ENCODE measurements around the gene DAB1. TPM values are rescaled to one million over a fixed set of nuclear protein-coding genes. Genes with fewer than 3 reads are reported as not detected.

The DAB1 gene
- total RNA-seq, 3 donors from 2014 or later (not counting 1 experiment from before 2014, with no cell fraction given), result 0.41 TPM; not detected in 2

DNA sequence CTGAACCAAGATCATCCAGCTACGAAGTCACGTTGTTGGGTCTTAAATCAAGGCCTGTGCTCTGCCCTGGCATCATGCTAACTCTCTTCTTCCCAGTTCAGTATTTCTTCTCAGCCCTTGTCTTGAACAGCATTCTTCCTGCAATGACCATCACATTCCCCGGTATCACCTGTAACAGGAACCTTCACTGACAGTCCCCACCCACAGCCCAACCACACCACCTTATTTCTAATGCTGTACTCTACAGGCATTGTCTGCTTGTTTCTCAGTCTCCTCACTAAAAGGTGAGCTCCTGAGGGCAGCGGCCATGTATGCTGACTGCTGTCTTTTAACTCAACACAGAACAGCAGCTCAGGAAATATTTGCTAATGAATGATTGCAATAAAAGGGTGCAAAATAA lies 54.0 kb downstream of the DAB1 start:
- no peaks in the 10 kb centered on the region for H3K4me1 Mint-ChIP-seq
- H3K9me3 ChIP-seq (ENCODE audit: control insufficient read depth, insufficient read depth, low read length), result peaks cover 8% of the 10 kb centered on the region
- H3K9me3 Mint-ChIP-seq, result peaks cover 4 to 5% of the 10 kb centered on the region in 2 donors
- no peak for ATAC-seq
- no peaks in the 10 kb centered on the region for H3K27me3 ChIP-seq (ENCODE audit: control insufficient read depth, insufficient read depth, low read length)
- peaks cover 0 to 3% of the 10 kb centered on the region in 2 donors for H3K27me3 Mint-ChIP-seq (ENCODE audit: low read depth in 2 of 2)
- H3K27ac ChIP-seq (ENCODE audit: low read length), result no peak overlapping the region
- H3K4me1 ChIP-seq (ENCODE audit: control insufficient read depth, insufficient read depth, low read length), result no peaks in the 10 kb centered on the region
- intact Hi-C loops (cut with micrococcal nuclease), result no loop called here
- TF ChIP-seq, protein P1, sequence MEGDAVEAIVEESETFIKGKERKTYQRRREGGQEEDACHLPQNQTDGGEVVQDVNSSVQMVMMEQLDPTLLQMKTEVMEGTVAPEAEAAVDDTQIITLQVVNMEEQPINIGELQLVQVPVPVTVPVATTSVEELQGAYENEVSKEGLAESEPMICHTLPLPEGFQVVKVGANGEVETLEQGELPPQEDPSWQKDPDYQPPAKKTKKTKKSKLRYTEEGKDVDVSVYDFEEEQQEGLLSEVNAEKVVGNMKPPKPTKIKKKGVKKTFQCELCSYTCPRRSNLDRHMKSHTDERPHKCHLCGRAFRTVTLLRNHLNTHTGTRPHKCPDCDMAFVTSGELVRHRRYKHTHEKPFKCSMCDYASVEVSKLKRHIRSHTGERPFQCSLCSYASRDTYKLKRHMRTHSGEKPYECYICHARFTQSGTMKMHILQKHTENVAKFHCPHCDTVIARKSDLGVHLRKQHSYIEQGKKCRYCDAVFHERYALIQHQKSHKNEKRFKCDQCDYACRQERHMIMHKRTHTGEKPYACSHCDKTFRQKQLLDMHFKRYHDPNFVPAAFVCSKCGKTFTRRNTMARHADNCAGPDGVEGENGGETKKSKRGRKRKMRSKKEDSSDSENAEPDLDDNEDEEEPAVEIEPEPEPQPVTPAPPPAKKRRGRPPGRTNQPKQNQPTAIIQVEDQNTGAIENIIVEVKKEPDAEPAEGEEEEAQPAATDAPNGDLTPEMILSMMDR (IDR thresholded peaks at IDR 0.05), result no peak
- no peaks in the 10 kb centered on the region for H3K36me3 Mint-ChIP-seq
- no peak overlapping the region for H3K4me3 ChIP-seq (ENCODE audit: low read length)
- no peak for DNase-seq
- 89% methylated on average over 3 of the region's 4 CpGs for WGBS (ENCODE audit: insufficient coverage)
- H3K36me3 ChIP-seq (ENCODE audit: control insufficient read depth, insufficient read depth, low read length), result no peaks in the 10 kb centered on the region
- H3K27ac Mint-ChIP-seq, result no peak overlapping the region
- no peak overlapping the region for H3K4me3 Mint-ChIP-seq

DNA sequence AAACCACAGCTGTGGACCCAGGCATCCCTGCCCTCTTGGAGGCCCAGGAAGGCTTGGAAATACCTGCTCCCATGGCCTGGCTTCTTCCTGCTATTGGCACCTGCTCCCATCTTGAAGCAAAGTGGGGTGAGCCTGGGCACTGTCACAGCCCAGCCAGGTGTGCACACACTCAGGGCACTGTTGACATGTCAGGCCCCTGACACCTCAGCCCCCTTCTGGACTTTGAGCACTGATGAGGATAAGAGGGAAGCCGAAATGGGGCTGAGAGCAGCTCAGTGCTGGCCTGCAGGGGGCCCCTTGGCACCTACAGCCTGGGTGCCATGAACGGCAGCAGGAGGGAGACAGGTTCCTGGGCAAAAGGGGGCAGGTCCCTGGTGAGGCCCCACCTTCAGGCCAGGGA lies 55.9 kb downstream of the DAB1 start:
- no peaks in the 10 kb centered on the region for H3K27me3 ChIP-seq (ENCODE audit: control insufficient read depth, insufficient read depth, low read length)
- peaks cover 4 to 5% of the 10 kb centered on the region in 2 donors for H3K9me3 Mint-ChIP-seq
- WGBS (ENCODE audit: insufficient coverage), result 84% methylated on average over 2 of the region's 2 CpGs
- TF ChIP-seq, protein P1 (IDR thresholded peaks at IDR 0.05), result no peak
- peaks cover 8% of the 10 kb centered on the region for H3K9me3 ChIP-seq (ENCODE audit: control insufficient read depth, insufficient read depth, low read length)
- H3K4me3 Mint-ChIP-seq, result no peak overlapping the region
- H3K27ac ChIP-seq (ENCODE audit: low read length), result no peak overlapping the region
- intact Hi-C loops (cut with micrococcal nuclease), result no loop called here
- H3K4me1 ChIP-seq (ENCODE audit: control insufficient read depth, insufficient read depth, low read length), result no peaks in the 10 kb centered on the region
- ATAC-seq, result no peak
- H3K27me3 Mint-ChIP-seq (ENCODE audit: low read depth in 2 of 2), result peaks cover 0 to under 1% of the 10 kb centered on the region in 2 donors
- H3K4me1 Mint-ChIP-seq, result no peaks in the 10 kb centered on the region
- no peaks in the 10 kb centered on the region for H3K36me3 Mint-ChIP-seq
- H3K27ac Mint-ChIP-seq, result no peak overlapping the region
- no peak overlapping the region for H3K4me3 ChIP-seq (ENCODE audit: low read length)
- no peaks in the 10 kb centered on the region for H3K36me3 ChIP-seq (ENCODE audit: control insufficient read depth, insufficient read depth, low read length)
- DNase-seq, result no peak

DNA sequence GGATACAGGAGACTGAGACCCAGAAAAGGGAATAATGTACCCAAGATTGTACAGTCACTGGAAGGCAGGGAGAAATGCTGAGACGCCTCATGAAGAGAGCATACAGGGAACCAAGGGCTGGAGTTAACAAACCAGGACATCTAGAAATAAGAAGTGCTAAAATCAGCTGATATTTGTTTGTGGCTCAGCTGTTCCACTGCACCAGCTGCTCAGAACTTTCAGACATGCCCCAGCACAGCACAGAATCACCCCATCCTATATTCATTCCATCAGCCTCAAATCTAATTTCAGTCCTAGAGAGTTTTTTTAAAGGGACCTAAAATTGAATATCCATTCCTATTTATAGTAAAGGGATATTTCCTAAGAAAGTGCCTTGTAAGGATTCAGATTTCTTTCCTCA lies 60.2 kb downstream of the DAB1 start:
- Mint-ChIP-seq H3K27ac (no peak overlapping the region), H3K4me3 (no peak overlapping the region), H3K4me1 (no peaks in the 10 kb centered on the region), H3K36me3 (no peaks in the 10 kb centered on the region), H3K9me3 (peaks cover 3 to 5% of the 10 kb centered on the region in 2 donors), H3K27me3 (ENCODE audit: low read depth in 2 of 2) (no peaks in the 10 kb centered on the region)
- TF ChIP-seq, protein P1 (IDR thresholded peaks at IDR 0.05), result no peak
- no peaks in the 10 kb centered on the region for H3K27me3 ChIP-seq (ENCODE audit: control insufficient read depth, insufficient read depth, low read length)
- intact Hi-C loops (cut with micrococcal nuclease), result no loop called here
- H3K4me1 ChIP-seq (ENCODE audit: control insufficient read depth, insufficient read depth, low read length), result no peaks in the 10 kb centered on the region
- H3K4me3 ChIP-seq (ENCODE audit: low read length), result no peak overlapping the region
- WGBS (ENCODE audit: insufficient coverage), result 92% methylated on average over 1 of the region's 1 CpG
- peaks cover 8% of the 10 kb centered on the region for H3K9me3 ChIP-seq (ENCODE audit: control insufficient read depth, insufficient read depth, low read length)
- ATAC-seq (no peak), DNase-seq (no peak)
- no peaks in the 10 kb centered on the region for H3K36me3 ChIP-seq (ENCODE audit: control insufficient read depth, insufficient read depth, low read length)
- H3K27ac ChIP-seq (ENCODE audit: low read length), result no peak overlapping the region

- no peaks in the 10 kb centered on the region for H3K4me1 Mint-ChIP-seq
- Histone ChIP-seq H3K4me1 (ENCODE audit: control insufficient read depth, insufficient read depth, low read length) (no peaks in the 10 kb centered on the region), H3K9me3 (ENCODE audit: control insufficient read depth, insufficient read depth, low read length) (peaks cover 3% of the 10 kb centered on the region), H3K27me3 (ENCODE audit: control insufficient read depth, insufficient read depth, low read length) (no peaks in the 10 kb centered on the region), H3K27ac (ENCODE audit: low read length) (no peak overlapping the region), H3K4me3 (ENCODE audit: low read length) (no peak overlapping the region), H3K36me3 (ENCODE audit: control insufficient read depth, insufficient read depth, low read length) (no peaks in the 10 kb centered on the region)
- no peaks in the 10 kb centered on the region for H3K36me3 Mint-ChIP-seq
- WGBS (ENCODE audit: insufficient coverage), result 94% methylated on average over 6 of the region's 6 CpGs
- peaks cover 4 to 6% of the 10 kb centered on the region in 2 donors for H3K9me3 Mint-ChIP-seq
- no peak overlapping the region for H3K27ac Mint-ChIP-seq
- ATAC-seq, result no peak
- no peak overlapping the region for H3K4me3 Mint-ChIP-seq
- TF ChIP-seq, protein P1 (IDR thresholded peaks at IDR 0.05), result no peak
- H3K27me3 Mint-ChIP-seq (ENCODE audit: low read depth in 2 of 2), result peaks cover 0 to 4% of the 10 kb centered on the region in 2 donors
- no peak for DNase-seq
- intact Hi-C loops (cut with micrococcal nuclease), result no loop called here
These were observed 60.7 kb downstream of the DAB1 start for GRCh38 chr1:57363165-57363564.

All from natural killer cell (primary cell).